Activated CD4-positive, alpha-beta T cell treated with anti-CD3 and anti-CD28 coated beads, Interleukin-2, amount 10 ng/mL, durations not matched to agents 24 days and 14 days (primary cell): ENCODE results near the gene PPIC. TPM values are rescaled to one million over a fixed set of nuclear protein-coding genes. Genes with fewer than 3 reads are reported as not detected.

Experiments used
- DNase-seq: peaks from one replicate; pipeline ENCODE4 v3.0.0; 2022
- H3K27ac Mint-ChIP-seq: one replicate; pipeline ENCODE4 v1.8.0; 2022; ENCODE audit warnings: mild to moderate bottlenecking, mixed read lengths
- H3K27me3 Mint-ChIP-seq: one replicate; pipeline ENCODE4 v1.8.0; 2022; ENCODE audit warnings: mixed read lengths
- H3K36me3 Mint-ChIP-seq: one replicate; pipeline ENCODE4 v1.8.0; 2022; ENCODE audit warnings: low read depth, mild to moderate bottlenecking, mixed read lengths
- H3K4me1 Mint-ChIP-seq: one replicate; pipeline ENCODE4 v1.8.0; 2021; ENCODE audit warnings: mixed read lengths
- H3K4me3 Mint-ChIP-seq: one replicate; pipeline ENCODE4 v1.8.0; 2022; ENCODE audit warnings: mild to moderate bottlenecking, moderate library complexity, mixed read lengths
- H3K9me3 Mint-ChIP-seq: one replicate; pipeline ENCODE4 v1.8.0; 2021; ENCODE audit warnings: mixed read lengths
- intact Hi-C: fragments of 100-400 bp; cut with micrococcal nuclease; formaldehyde crosslinking; loops from one replicate; pipeline ENCODE4 v1.15.1; 2023
- total RNA-seq: library from RNA; stranded (reverse); gene quantifications from 2 replicates; pipeline ENCODE4 v1.2.3, GENCODE V29; 2022

The PPIC gene
- total RNA-seq = not detected in 2 replicates

DNA sequence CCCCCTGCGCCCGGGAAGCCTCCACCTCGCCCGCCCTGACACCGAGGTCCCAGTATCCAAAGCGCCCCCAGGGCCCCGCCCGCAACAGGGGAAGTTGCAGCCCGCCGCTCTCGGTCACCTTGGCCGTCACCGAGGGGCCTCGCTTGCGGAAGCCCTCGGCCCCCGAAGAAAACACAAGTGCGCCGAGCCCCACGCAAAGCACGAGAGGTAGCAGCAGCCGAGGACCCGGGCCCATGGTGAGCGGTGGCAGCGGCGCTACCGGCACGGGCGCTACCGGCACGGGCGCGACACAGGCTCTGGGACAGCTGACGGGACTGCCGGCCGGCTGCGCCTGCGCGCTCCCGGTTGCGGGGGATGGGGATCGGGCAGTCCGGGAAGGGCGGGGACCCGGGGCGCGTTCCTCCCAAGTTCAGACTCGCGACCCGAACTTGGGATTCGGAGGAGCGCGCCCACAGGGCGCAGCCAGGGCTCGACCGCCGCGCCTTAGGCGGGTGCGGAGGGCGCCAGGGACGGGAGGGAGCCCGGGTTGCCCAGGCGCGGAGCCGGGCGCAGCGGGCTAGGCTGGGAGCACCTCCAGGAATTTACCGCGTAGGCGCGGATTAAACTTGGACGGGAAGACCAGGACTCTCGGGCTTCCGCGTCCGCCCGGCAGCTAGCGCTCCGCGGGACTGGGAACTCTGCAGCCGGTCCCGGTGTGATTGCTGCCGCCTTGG, at the start of gene PPIC:
PPIC (minus strand) TSS at position 335 of the 713 bp plus-strand sequence; CDS start at position 235, 100 bp downstream.
- intact Hi-C loops = loop anchor here (2.0 kb wide), 1 partner anchor 54 kb away; no protein-coding TSS in a partner anchor
- peak within 1 kb of the TSS; percentile 60 for H3K4me3 Mint-ChIP-seq
- peaks cover 7% of the 10 kb centered on the region for H3K4me1 Mint-ChIP-seq
- no peaks in the 10 kb centered on the region for H3K9me3 Mint-ChIP-seq
- peaks cover 59% of the 10 kb centered on the region for H3K27me3 Mint-ChIP-seq
- H3K36me3 Mint-ChIP-seq = no peaks in the 10 kb centered on the region
- H3K27ac Mint-ChIP-seq = no peak within 1 kb of the TSS
- DNase-seq = peak; percentile 63

DNA sequence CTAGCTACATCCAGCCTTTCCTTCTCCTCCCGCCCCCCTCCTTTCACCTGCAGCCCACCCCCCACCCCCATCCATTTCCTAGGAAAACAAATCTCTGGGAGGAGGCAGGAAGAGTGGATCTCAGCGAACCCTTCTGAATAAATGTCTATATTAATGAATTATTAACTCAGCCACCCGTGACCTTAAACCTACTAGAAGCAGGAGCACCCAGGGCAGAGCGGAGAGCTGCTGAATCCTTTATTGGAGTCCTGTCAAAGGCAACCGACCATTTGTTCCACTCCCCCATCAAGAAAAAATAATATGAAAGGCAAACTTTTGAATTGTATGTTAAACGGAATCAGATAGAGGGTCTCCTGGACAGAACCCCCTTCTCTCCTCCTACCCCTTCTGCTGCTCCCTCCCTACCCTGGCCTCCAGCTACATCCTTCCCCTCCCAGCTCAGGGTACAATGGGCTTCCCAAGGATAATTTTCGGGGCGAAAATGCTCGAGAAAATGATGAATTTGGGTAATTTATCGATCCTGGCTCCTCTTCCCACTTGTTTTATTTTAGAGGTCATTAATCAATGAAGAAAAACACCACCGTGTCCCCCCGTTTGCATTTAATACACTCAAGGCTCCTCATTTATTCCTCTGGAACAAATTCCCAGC, 49.2 kb upstream of the PPIC start:
- intact Hi-C loops = no loop called here
- Mint-ChIP-seq H3K27ac (no peak overlapping the region), H3K27me3 (peaks cover 70% of the 10 kb centered on the region), H3K9me3 (no peaks in the 10 kb centered on the region), H3K4me3 (no peak overlapping the region), H3K36me3 (peaks cover 3% of the 10 kb centered on the region), H3K4me1 (peaks cover 3% of the 10 kb centered on the region)
- DNase-seq = no peak

DNA sequence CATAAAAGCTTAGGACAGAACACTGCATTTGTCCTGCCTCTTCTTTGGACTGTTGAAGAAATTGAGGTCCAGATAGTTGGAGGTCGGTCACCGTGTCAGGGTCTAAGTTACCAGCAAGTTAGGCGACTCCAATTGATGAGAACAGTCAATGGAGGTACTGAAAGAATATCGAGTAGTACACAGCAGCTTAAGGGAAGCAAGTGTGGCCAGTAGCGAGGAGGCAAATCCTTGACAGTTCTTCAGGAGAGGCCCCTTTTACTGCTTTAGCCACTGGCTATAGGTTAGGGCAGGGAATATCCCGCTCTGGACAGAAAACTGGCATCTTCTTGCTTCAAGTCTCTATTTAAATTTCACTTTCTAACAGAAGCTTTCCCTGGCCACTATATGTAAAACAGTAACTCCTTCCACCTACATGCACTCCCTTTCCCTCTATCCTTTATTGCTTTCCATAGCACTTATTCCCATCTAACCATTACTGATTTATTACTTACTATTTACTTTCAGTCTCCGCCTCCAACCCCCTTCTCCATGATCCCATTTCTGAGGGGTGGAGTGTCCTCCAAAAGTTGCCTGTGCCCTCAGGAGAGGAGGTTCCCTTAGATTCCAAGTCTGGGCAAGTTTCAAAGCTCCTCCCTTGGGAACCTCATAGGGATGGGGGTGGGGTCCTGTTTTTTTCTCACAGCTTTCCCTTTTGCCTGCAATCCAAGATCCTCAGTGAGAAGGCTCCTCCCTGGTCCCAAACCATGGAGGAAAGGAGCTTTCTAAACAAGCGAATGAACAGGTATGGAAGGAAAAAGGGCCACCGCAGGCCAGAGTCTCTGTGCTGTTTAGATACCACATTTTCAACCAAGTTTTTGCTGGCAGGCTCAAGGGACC, 48.4 kb upstream of the PPIC start:
- DNase-seq = no peak
- Mint-ChIP-seq H3K27me3 (peaks cover 72% of the 10 kb centered on the region), H3K4me1 (peaks cover 3% of the 10 kb centered on the region), H3K4me3 (no peak overlapping the region), H3K27ac (no peak overlapping the region), H3K36me3 (peaks cover 3% of the 10 kb centered on the region), H3K9me3 (no peaks in the 10 kb centered on the region)
- intact Hi-C loops = no loop called here

DNA sequence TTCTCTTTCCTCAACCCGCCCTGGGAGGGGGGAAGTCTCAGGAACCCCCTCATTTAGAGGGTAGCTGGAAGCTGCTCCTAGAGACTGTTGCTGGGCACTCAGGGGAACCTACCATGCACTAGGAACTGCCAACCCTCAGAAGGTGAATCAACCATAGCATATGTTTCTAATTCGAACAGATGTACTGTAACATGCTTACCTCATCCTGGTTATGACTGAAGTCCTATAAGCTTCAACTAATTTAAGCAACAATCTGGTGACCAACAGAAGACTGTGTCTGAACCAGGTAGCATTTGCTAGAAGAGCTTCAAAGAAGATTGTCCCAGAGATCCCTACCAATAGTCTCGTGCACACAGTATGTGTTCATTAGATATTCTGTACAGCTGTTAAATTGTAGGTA, 46.8 kb upstream of the PPIC start:
- intact Hi-C loops = no loop called here
- peak; percentile 41 for DNase-seq
- Mint-ChIP-seq H3K4me1 (no peaks in the 10 kb centered on the region), H3K27me3 (peaks cover 65% of the 10 kb centered on the region), H3K36me3 (no peaks in the 10 kb centered on the region), H3K27ac (no peak overlapping the region), H3K4me3 (no peak overlapping the region), H3K9me3 (no peaks in the 10 kb centered on the region)

DNA sequence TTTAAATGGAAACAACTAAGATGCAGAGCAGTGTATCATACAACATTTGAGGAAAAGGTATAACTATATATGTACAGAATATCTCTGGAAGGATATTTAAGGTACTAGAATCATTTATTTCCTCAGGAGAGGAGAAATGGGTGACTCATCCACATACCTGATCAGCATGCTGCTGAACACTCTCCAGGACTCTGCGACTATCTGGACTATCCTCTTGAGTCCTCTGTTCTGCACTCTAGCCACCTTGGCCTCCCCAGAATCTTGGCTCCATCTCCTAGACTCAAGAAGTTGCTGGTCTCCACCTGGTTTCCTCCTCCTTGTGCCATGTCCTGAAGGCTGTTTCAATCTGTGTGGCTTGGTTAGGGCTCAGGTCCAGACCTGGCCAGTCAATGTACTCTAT, 43.7 kb upstream of the PPIC start:
- H3K4me1 Mint-ChIP-seq = no peaks in the 10 kb centered on the region
- H3K36me3 Mint-ChIP-seq = no peaks in the 10 kb centered on the region
- intact Hi-C loops = no loop called here
- H3K27ac Mint-ChIP-seq = no peak overlapping the region
- H3K4me3 Mint-ChIP-seq = no peak overlapping the region
- H3K9me3 Mint-ChIP-seq = peaks cover 1% of the 10 kb centered on the region
- peak; percentile 26 for DNase-seq
- H3K27me3 Mint-ChIP-seq = peaks cover 40% of the 10 kb centered on the region

DNA sequence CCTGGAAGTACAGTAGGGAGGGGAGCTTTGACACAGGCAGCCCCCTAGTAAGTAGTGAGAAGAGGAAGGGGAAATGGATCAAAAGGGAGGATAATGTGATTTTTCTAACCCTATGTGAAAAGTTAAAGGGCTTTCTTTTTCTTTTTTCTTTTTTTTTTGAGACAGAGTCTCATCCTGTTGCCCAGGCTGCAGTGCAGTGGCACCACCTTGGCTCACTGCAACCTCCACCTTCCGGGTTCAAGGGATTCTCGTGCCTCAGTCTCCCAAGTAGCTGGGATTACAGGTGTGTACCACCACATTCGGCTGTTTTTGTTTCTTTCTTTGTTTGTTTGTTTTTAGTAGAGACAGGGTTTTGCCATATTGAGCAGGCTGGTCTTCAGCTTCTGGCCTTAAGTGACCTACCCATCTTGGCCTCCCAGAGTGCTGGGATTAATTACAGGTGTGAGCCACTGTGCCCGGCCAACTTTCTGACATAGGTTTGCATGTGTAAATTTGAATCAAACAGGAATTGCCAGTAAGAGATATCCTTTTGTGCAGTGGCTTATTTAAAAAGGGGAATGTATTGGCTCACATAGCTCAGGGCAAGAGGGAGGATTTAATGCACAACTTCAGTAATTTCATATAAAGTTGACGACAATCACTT, 39.1 kb upstream of the PPIC start:
- H3K4me1 Mint-ChIP-seq = no peaks in the 10 kb centered on the region
- H3K9me3 Mint-ChIP-seq = peaks cover 5% of the 10 kb centered on the region
- H3K27ac Mint-ChIP-seq = no peak overlapping the region
- no peaks in the 10 kb centered on the region for H3K36me3 Mint-ChIP-seq
- intact Hi-C loops = no loop called here
- no peak overlapping the region for H3K4me3 Mint-ChIP-seq
- peaks cover 9% of the 10 kb centered on the region for H3K27me3 Mint-ChIP-seq
- peak; percentile 4 for DNase-seq

DNA sequence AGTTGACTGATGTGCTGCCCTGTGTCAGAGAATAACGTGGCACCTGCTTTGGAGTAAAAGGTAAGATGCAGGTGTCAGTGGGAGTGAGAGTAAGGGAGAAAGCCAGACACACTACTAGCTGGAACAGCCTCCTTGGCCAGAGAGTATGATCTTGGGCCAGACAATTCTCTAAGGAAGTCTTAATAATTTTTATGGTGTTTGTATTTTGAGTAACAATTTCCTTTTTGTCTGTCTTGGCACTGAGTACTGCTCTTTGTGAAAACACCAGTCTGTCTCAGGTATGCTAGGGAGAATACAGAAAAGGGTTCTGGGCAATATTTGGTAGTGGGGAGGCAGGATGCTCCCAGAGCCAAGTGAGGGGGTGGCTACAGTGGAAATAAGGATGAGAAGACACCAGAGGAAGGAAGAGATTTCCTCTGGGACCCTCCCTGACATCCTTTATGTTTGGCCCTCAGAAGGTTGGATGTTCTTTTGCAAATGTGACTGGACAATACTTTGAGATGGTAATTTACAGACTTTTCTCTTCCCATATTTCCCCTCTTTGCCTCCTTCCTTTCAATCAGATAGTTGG, 31.9 kb upstream of the PPIC start:
- no peaks in the 10 kb centered on the region for H3K4me1 Mint-ChIP-seq
- H3K27me3 Mint-ChIP-seq = peaks cover 2% of the 10 kb centered on the region
- H3K4me3 Mint-ChIP-seq = no peak overlapping the region
- H3K9me3 Mint-ChIP-seq = no peaks in the 10 kb centered on the region
- H3K27ac Mint-ChIP-seq = no peak overlapping the region
- no peak for DNase-seq
- H3K36me3 Mint-ChIP-seq = no peaks in the 10 kb centered on the region
- intact Hi-C loops = no loop called here

DNA sequence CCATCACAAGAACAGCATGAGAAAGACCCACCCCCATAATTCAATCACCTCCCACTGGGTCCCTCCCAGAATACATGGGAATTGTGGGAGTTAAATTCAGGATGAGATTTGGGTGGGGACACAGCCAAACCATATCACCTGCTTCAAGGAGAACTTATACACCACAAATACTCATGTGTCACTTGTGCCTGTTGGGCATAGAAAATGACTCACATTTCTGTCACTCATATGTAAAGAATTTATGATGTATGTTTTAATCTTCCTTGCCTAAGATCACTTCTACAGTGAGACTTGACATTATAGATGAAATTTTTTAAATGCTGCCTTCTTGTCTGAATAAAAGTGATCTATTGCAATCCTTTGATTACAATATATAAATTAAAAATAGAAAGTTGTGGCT, 29.5 kb upstream of the PPIC start:
- no peak for DNase-seq
- no peak overlapping the region for H3K4me3 Mint-ChIP-seq
- intact Hi-C loops = no loop called here
- no peaks in the 10 kb centered on the region for H3K9me3 Mint-ChIP-seq
- no peak overlapping the region for H3K27ac Mint-ChIP-seq
- no peaks in the 10 kb centered on the region for H3K4me1 Mint-ChIP-seq
- peaks cover 2% of the 10 kb centered on the region for H3K27me3 Mint-ChIP-seq
- no peaks in the 10 kb centered on the region for H3K36me3 Mint-ChIP-seq

DNA sequence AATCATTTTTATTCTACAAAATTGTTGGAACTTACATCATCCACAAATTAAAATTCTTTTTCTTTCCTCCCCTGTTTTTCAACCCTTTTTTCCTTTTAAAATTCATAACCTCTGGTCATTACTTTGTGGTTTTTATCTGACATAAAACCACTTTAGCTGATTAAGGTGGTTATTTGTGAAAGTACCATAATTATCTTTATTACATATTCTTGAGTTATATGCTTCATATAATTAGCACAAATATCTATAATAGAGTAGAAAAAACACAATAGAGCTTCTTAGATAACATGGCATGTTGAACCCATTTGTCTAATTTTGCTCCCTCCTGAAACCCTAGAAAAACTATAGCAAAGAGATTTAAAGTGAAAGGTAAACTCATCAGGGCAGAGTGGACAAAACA, 22.9 kb upstream of the PPIC start:
- no peak overlapping the region for H3K27ac Mint-ChIP-seq
- no peaks in the 10 kb centered on the region for H3K4me1 Mint-ChIP-seq
- no peaks in the 10 kb centered on the region for H3K36me3 Mint-ChIP-seq
- peaks cover 5% of the 10 kb centered on the region for H3K9me3 Mint-ChIP-seq
- intact Hi-C loops = no loop called here
- H3K4me3 Mint-ChIP-seq = no peak overlapping the region
- DNase-seq = no peak
- peaks cover 5% of the 10 kb centered on the region for H3K27me3 Mint-ChIP-seq

DNA sequence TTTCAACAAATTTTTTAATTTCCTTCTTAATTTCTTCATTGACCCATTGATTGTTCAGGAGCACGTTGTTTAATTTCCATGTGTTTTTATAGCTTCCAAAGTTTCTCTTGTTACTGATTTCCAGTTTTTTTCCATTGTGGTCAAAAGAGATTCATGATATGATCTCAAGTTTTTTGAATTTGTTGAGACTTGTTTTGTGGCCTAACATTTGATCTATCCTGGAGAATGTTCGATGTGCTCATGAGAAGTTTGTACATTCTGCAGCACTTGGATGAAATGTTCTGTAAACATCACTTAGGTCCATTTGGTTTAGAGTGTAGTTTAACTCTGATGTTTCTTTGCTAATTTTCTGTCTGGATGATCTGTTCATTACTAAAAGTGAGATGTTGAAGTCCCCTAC, 14.7 kb upstream of the PPIC start:
- no peak for DNase-seq
- intact Hi-C loops = no loop called here
- no peak overlapping the region for H3K4me3 Mint-ChIP-seq
- H3K27ac Mint-ChIP-seq = no peak overlapping the region
- H3K27me3 Mint-ChIP-seq = peaks cover 16% of the 10 kb centered on the region
- H3K36me3 Mint-ChIP-seq = no peaks in the 10 kb centered on the region
- no peaks in the 10 kb centered on the region for H3K4me1 Mint-ChIP-seq
- H3K9me3 Mint-ChIP-seq = no peaks in the 10 kb centered on the region

DNA sequence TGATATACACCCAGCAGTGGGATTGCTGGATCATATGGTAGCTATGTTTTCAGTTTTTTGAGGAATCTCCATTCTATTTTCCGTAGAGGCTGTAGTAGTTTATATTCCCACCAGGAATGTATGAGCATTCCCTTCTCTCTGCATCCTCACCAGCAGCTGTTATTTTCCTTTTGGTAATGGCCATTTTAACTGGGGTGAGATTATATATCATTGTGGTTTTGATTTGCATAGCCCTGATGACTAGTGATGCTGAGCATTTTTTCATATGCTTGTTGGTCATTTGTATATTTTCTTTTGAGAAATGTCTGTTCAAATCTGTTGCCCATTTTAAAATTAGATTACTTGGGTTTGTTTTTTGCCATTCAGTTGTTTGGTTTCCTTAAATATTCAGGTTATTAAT, 11.2 kb upstream of the PPIC start:
- intact Hi-C loops = no loop called here
- Mint-ChIP-seq H3K4me3 (no peak overlapping the region), H3K9me3 (no peaks in the 10 kb centered on the region), H3K27me3 (peaks cover 21% of the 10 kb centered on the region), H3K36me3 (no peaks in the 10 kb centered on the region), H3K27ac (no peak overlapping the region), H3K4me1 (no peaks in the 10 kb centered on the region)
- no peak for DNase-seq

DNA sequence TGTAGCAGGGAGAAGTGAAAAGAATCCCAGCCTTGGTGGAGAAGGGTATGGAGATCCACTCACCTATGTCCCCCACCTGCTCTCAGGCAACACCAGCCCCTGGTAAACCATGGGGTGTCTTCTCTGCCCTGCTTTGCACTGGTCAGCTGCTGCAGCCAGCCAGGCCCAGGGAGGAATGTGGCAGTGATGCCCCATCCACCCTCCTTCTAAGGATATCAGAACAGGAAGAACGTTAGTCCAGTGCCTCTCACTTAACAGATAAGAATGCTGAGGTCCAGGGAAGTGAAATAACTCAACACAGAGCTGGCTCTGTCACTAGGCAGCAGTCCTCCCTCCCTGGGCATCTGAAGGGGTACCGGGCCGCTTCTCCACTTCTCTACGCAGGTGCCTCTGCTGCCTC, 9.7 kb upstream of the PPIC start:
- peaks cover 19% of the 10 kb centered on the region for H3K27me3 Mint-ChIP-seq
- H3K36me3 Mint-ChIP-seq = no peaks in the 10 kb centered on the region
- no peaks in the 10 kb centered on the region for H3K9me3 Mint-ChIP-seq
- no peaks in the 10 kb centered on the region for H3K4me1 Mint-ChIP-seq
- no peak overlapping the region for H3K4me3 Mint-ChIP-seq
- intact Hi-C loops = no loop called here
- H3K27ac Mint-ChIP-seq = no peak overlapping the region
- no peak for DNase-seq

DNA sequence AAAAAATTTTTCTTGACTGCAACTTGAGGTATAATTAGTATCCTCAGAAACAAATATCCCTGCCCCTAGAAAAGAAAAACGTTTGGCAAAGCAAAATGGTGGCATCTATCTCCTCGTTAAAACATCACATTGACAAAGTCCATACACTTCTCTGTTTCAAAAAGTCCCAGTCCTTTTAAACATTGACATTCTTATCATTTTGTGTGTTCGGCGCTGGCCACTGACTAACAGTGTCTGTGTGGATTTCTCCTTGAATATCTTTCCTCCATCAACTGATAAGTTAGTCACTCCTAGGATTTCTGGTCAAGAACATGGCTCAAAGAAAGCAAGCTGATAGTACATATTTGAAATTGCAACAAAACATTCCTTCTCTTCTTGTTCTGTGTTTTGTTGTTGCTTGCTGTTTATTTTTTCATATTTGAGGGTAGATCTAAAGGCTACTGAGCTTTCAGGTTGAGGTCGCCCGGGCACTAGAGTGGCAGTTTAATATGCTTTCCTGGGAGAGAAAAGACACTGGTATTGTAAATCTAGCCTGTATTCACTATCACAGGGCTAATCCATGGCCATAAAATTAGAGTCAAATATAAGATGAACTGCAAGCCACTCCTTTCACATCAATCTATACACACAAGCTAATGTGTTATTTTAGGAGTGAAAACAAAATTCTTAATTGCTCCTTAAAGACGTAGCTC, 8.5 kb upstream of the PPIC start:
- Mint-ChIP-seq H3K27me3 (peaks cover 21% of the 10 kb centered on the region), H3K27ac (no peak overlapping the region), H3K36me3 (no peaks in the 10 kb centered on the region), H3K4me1 (no peaks in the 10 kb centered on the region), H3K4me3 (no peak overlapping the region), H3K9me3 (no peaks in the 10 kb centered on the region)
- intact Hi-C loops = no loop called here
- DNase-seq = peak; percentile 13
